GM18505 (cell line): ENCODE measurements around the gene SLC1A2.

ENCODE experiments used
- ATAC-seq: cut with Tn5 transposase; IDR thresholded peaks from one replicate; pipeline ENCODE4 v1.9.1; 2021; ENCODE audit not compliant: unreplicated experiment
- POLR2A ChIP-seq: IDR thresholded peaks from 4 replicates; pipeline ENCODE4 v1.6.1; 2011; ENCODE audit warnings: borderline replicate concordance; ENCODE audit not compliant: insufficient read depth, insufficient read length; ENCODE audit errors: extremely low read depth

Gene SLC1A2

DNA sequence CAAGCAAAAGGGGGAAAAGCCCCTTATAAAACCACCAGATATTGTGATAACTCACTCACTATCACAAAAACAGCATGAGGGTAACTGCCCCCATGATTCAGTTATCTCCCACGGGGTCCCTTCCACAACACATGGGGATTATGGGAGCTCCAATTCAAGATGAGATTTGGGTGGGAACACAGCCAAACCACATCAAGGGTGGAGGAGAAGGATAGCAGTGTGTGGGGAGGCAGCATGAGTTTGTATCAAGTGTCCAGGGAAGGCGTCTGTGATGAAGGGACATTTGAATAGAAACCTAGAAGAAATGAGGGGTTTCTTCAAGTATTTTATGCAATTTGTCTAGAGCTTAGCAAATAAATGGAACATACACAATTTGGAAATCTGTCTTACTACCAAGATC lies 98.2 kb downstream of the SLC1A2 start:
- no peak for ATAC-seq
- TF ChIP-seq POLR2A = no peak

DNA sequence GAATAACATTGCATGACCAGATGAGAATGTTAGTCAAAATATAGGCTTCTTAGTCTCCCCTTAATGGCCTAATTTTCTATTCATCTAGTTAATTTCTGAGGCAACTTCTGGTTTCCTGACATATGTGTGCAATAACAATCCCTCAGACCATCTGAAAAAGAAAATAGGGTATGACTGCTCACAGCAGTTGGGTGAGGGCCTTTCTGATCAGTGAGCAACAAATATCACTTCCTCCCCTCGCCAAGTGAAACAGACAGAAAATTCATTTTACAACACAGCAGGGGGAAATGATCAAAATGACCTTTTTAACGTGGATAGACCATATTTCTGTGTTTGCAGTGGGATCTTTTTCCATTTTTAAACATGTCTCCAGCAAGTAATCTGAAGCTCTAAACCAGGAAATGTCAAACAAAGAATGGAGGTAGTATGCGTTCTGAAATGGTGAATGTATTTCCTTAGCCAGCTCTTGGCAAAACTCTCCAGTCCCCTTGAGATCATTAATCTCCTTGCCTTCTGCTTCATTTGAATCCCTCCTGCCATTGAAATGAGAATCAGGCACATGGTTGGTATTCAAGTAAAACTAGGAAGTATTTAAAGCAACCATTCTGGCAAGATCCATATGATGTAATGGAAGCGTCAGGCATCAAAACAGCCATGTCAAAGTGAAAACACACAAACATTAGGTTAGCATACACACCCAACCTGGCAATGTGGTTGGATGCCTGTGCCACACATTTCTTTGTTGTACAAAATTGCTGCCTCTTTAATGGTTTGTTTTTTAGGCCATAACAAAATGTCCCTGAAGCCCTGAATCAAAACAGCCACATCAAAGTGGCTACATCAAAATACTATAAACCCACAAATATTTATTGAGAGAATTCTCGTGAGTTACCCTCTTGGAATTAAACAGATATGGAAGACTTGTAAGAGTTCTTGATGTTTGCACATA lies 100.1 kb downstream of the SLC1A2 start:
- ATAC-seq = peak; percentile 75
- TF ChIP-seq POLR2A = no peak

DNA sequence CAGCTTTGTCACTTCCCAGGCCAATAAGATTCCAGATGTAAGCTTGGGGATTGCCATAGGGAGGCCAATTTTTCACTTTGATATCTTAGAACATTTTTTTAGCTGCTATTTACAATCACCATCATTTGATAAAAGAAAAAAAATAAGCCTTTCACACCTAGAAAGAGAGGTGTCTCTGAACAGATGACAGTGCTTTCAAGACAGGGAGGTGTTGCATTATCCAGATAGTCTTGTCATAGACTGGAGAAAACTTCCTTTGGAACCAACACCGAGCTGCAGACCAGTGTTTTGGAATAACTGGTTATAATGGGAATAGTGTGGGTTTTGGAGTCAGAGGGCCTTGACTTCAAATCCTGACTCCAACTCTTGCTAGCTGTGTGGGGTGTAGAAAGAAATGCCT lies 101.0 kb downstream of the SLC1A2 start:
- ATAC-seq = no peak

DNA sequence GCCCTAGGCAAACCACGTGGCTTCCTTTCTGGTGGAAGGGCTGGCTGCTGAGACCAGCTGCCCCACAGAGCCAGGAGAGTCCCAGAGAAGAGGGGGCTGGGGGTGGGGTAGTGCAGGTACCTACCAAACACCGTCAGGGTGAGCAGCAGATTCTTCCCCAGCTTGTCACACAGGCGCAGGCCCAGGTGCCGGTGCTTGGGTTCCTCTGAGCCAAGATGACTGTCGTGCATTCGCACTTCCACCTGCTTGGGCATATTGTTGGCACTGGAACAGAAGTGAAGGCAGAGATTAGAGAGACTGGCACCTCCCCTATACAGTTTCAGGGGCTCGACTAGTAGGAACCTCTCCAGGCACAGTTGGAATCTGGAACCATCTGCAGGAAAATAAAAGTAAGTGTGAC lies 102.1 kb downstream of the SLC1A2 start:
- ATAC-seq = no peak

More for the DNA sequence above, 101.0 kb downstream of the SLC1A2 start:
- TF ChIP-seq POLR2A = no peak

DNA sequence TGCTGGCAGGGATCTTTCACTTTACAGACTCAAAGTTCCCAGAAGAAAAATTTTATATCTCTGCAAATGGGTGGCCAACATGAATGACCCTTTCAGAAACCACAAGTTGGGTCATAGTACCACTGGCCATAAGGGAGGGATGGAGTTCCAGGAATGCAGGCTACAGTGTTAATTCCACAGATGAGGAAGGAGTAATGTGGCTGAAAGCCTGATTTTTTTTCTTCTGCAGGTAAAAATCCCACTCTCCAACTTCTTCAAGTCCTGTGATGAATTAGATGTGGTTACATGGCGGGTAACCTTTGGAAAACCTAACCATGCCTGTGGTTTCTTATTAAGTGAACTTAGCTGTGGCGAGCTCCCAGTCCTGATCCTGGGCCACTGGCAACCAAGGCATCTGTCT lies 103.2 kb downstream of the SLC1A2 start:
- ATAC-seq = no peak
- TF ChIP-seq POLR2A = no peak

More for the DNA sequence above, 102.1 kb downstream of the SLC1A2 start:
- TF ChIP-seq POLR2A = no peak

- TF ChIP-seq POLR2A = no peak
- peak; percentile 18 for ATAC-seq
Measured at GRCh38 chr11:35313760-35314153, 105.6 kb downstream of the SLC1A2 start.

DNA sequence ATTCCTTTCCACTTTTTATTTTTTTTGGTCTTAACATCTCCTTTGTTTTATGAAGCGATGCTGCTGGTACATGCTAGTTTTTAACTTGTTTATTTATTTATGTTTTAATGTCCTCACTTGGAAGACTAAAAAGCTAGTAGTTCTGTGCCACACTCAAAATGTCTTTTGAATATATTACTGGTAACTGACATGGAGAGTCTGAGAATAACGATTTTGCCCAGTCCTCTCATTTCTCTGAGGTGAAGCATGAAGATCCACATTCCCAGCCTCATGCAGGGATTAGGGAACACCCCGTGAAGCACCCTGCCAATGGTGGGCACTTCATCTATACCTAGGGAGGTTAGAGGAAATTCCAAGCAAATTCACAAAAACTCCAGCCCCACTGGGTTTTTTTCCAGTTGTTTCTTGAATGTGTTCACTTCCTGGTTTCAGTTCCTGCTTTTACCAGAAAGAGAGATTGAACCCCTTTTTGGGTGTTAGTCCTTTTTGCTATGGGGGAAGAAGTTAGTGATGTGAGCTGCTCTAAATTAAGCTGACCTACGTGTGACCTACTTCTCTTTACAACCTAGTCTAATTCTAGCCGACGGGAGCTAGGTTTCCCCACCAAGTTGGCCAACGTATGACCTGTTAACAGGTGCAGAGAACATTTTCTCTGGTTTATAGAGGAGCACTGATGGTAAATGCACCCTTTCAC lies 106.1 kb downstream of the SLC1A2 start:
- TF ChIP-seq POLR2A = no peak
- peak; percentile 92 for ATAC-seq

DNA sequence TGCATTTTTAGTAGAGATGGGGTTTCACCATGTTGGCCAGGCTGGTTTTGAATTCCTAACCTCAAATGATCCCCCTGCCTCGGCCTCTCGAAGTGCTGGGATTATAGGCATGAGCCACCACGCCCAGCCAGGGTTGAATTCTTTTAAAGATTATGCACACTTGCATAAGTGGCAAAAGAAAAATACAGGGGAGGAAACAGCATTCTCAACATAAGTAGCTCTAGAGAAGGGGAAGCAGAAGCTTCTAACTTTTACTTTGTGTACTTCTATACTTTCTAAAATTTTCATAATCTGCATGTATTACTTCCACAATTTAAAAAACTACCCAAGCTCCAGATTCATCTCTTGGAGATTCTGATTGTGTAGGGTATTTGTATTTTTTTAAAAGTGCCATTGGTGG lies 108.0 kb downstream of the SLC1A2 start:
- no peak for TF ChIP-seq POLR2A
- no peak for ATAC-seq

GRCh38 chr11:35308157-35308556 lies 111.2 kb downstream of the SLC1A2 start:
- no peak for ATAC-seq
- no peak for TF ChIP-seq POLR2A

DNA sequence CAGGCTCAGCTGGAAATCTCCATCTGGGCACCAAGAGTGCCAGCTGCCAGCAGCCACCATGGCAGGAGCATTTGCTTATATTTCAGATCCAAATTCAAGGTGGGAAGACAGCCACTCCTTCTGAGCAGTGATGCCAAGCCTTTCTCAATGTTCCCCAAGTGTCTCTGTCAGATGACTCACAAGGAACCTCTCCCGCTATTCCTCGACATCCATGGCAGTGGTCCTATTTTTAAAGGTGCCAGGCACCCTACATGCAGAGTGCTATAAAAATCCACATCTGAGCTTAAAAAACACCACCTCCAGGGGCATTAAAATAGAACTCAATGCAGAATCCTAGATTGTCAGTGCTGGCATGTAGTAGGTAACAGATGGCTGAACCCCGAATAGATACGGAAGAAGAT lies 112.1 kb downstream of the SLC1A2 start:
- no peak for TF ChIP-seq POLR2A
- ATAC-seq = no peak

DNA sequence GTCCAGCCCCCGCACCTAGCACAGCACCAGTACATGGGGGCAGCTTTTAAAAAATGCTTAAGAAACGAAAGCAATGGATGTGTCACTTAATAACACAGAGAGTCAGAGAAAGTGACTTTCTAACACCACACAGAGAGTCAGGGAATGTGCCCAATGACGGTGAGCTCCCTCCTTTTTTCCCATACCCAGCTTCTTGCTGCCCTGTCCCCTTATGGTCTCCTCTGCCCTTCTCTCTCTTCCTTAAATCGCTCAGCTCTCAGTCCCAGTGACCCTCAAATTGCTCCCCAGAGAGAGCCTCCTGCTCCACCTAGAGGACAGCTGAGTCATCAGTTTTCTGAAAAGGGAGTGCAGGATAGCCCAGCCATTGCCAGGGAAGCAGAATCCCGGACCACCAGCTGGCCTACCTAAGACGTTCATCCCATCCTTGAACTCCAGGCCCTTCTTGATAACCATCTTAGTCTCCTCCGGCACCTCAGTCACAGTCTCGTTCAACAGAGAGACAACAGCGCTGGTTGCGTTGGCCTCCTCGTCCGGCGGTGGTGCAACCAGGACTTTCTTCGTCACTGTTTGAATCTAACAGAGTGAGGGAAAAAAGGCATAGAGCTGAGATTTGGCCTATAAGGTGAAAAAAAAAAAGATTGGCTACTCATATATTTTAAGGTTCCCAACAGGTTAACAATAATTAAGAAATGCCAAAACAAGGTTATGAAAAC lies 113.5 kb downstream of the SLC1A2 start:
- TF ChIP-seq POLR2A = no peak
- no peak for ATAC-seq

GRCh38 chr11:35304900-35305460 lies 114.4 kb downstream of the SLC1A2 start:
- ATAC-seq = no peak

DNA sequence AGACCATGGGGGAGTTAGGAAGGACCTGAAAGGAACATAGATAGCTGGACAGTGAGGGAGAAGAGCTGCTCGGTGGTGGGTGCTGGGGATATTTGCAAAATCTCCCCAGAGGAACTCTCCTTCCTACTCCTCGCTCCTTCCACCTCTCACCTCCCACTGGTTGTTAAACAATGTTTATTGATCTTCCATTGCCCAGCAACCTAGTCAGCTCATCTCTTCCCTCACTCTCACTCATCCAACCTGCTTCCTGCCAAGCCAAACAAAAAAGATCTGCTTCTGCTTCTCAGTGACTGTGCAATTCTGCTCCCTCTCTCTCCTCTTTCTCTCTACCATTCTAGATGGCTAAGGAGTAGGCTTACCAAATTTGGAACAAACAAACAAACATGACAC lies 115.0 kb downstream of the SLC1A2 start:
- no peak for ATAC-seq
- TF ChIP-seq POLR2A = no peak

More at GRCh38 chr11:35304900-35305460, 114.4 kb downstream of the SLC1A2 start:
- no peak for TF ChIP-seq POLR2A
